ENCODE data around the gene PRB4. TPM values are rescaled to one million over a fixed set of nuclear protein-coding genes. Genes with fewer than 3 reads are reported as not detected.

PRB4 gene
- total and polyA plus RNA-seq, 8 donors, result not detected

DNA sequence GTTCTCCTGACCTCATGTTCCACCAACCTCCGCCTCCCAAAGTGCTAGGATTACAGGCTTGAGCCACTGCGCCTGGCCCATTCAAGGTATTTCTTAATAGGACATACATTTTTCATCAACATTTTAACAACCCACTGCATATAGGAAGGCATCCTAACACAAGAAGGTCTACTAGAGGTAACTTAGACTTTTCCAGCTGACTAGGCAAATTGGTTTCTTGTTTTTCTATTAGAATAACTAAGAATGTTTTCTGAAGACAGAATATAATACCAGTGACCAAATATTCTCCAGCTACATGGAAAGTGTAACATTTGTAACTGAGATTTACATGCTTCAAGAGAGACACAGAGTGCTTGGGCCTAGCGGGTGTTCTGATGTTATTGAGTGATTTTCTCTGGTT lies 14.2 kb upstream of the PRB4 start:
- no peaks in the 10 kb centered on the region for H3K27me3 ChIP-seq
- H3K4me3 ChIP-seq, result no peak overlapping the region
- DNase-seq, result no peak
- TF ChIP-seq POLR2AphosphoS5 (IDR thresholded peaks at IDR 0.05) (no peak), CTCF (IDR thresholded peaks at IDR 0.05) (no peak), EP300 (IDR thresholded peaks at IDR 0.05) (no peak), POLR2A (IDR thresholded peaks at IDR 0.05) (no peak)
- intact Hi-C loops (cut with DNase I; ENCODE audit: low total_unique reads), result no loop called here
- WGBS, 5 donors, result 91 to 100% (median 97%) methylated on average over 3 of the region's 3 CpGs
- H3K36me3 ChIP-seq, result no peaks in the 10 kb centered on the region
- H3K27ac ChIP-seq, result no peak overlapping the region
- no peaks in the 10 kb centered on the region for H3K4me1 ChIP-seq
- peaks cover 0 to 8% (median 0%) of the 10 kb centered on the region in 4 donors for H3K9me3 ChIP-seq

DNA sequence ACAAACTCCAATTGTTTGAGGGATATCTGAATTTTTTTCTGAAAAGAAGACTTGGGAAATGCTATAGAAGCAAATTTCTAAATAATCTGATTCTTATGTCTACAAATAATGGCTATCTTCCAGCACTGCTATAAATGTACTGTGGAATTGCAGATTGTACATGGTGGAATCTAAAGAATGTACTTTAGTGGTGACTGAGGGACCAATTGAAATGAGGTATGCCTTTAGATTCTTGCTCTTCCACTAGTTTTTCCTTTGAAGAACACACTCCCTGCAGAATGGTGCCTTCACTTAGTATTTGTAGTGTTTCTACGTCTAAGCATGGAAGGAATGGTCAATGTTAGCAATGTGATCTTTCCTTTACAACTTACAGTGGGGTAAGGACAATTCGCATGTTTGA lies 11.7 kb upstream of the PRB4 start:
- Histone ChIP-seq H3K9me3 (peaks cover 0 to 21% (median 4%) of the 10 kb centered on the region in 4 donors), H3K27ac (no peak overlapping the region), H3K36me3 (no peaks in the 10 kb centered on the region), H3K4me1 (no peaks in the 10 kb centered on the region), H3K27me3 (no peaks in the 10 kb centered on the region), H3K4me3 (no peak overlapping the region)
- TF ChIP-seq CTCF (IDR thresholded peaks at IDR 0.05) (no peak), POLR2AphosphoS5 (IDR thresholded peaks at IDR 0.05) (no peak), POLR2A (IDR thresholded peaks at IDR 0.05) (no peak), EP300 (IDR thresholded peaks at IDR 0.05) (no peak)
- intact Hi-C loops (cut with DNase I; ENCODE audit: low total_unique reads), result no loop called here
- DNase-seq, result no peak
- 80 to 91% (median 83%) methylated on average over 2 of the region's 2 CpGs for WGBS, 5 donors

GRCh38 chr12:11307143-11307542 lies 3.1 kb downstream of the PRB4 start:
- WGBS, 5 donors, result 66 to 77% (median 75%) methylated on average over 2 of the region's 2 CpGs
- H3K4me3 ChIP-seq, result no peak overlapping the region
- TF ChIP-seq EP300 (IDR thresholded peaks at IDR 0.05) (no peak), CTCF (IDR thresholded peaks at IDR 0.05) (no peak), POLR2AphosphoS5 (IDR thresholded peaks at IDR 0.05) (no peak), POLR2A (IDR thresholded peaks at IDR 0.05) (no peak)
- intact Hi-C loops (cut with DNase I; ENCODE audit: low total_unique reads), result no loop called here
- no peaks in the 10 kb centered on the region for H3K4me1 ChIP-seq
- no peak overlapping the region for H3K27ac ChIP-seq
- peaks cover 0 to 46% (median 14%) of the 10 kb centered on the region in 4 donors for H3K9me3 ChIP-seq
- H3K27me3 ChIP-seq, result no peaks in the 10 kb centered on the region
- H3K36me3 ChIP-seq, result no peaks in the 10 kb centered on the region
- no peak for DNase-seq

GRCh38 chr12:11273449-11273848 lies 36.8 kb downstream of the PRB4 start:
- 50 to 60% (median 54%) methylated on average over 3 of the region's 3 CpGs for WGBS, 5 donors
- Histone ChIP-seq H3K27ac (no peak overlapping the region), H3K4me3 (no peak overlapping the region), H3K27me3 (no peaks in the 10 kb centered on the region), H3K9me3 (no peaks in the 10 kb centered on the region), H3K36me3 (no peaks in the 10 kb centered on the region), H3K4me1 (no peaks in the 10 kb centered on the region)
- TF ChIP-seq EP300 (IDR thresholded peaks at IDR 0.05) (no peak), POLR2A (IDR thresholded peaks at IDR 0.05) (no peak), CTCF (IDR thresholded peaks at IDR 0.05) (no peak), POLR2AphosphoS5 (IDR thresholded peaks at IDR 0.05) (no peak)
- intact Hi-C loops (cut with DNase I; ENCODE audit: low total_unique reads), result no loop called here
- no peak for DNase-seq

All from stomach (tissue), 9 donors.